Measurements from ENCODE around the gene KCNJ15. TPM values are rescaled to one million over a fixed set of nuclear protein-coding genes. Genes with fewer than 3 reads are reported as not detected.
A peak's percentile ranks its signal among the peaks of the same experiment; 100 is the strongest.

KCNJ15 gene
- polyA plus RNA-seq, 3 donors = 4.5 to 26.5 (median 8.0) TPM

GRCh38 chr21:38298832-38299231 lies 42.0 kb downstream of the KCNJ15 start:
- Histone ChIP-seq H2AFZ (ENCODE audit: insufficient read depth, low read depth, low read length, poor library complexity, severe bottlenecking) (no peak overlapping the region), H4K20me1 (ENCODE audit: insufficient read depth, low read length) (no peaks in the 10 kb centered on the region), H3K9me3 (replicated peaks in 1 of 2; ENCODE audit: control insufficient read depth in 1 of 2, insufficient read depth in 1 of 2, low read length in 2 of 2) (no peaks in the 10 kb centered on the region), H3K27me3 (ENCODE audit: control insufficient read depth in 2 of 2, insufficient read depth in 2 of 2, low read length in 2 of 2) (no peaks in the 10 kb centered on the region), H3K79me2 (ENCODE audit: insufficient read depth, low read length) (no peaks in the 10 kb centered on the region), H3K4me1 (ENCODE audit: control insufficient read depth in 1 of 2, insufficient read depth in 2 of 2, low read length in 2 of 2) (peaks cover 49 to 72% of the 10 kb centered on the region in 2 donors), H3K4me2 (replicated peaks; ENCODE audit: extremely low read depth, low read length, poor library complexity, severe bottlenecking) (no peak overlapping the region), H3K4me3 (replicated peaks in 1 of 3; ENCODE audit: low read depth in 2 of 3, low read length in 3 of 3) (no peak overlapping the region), H3K36me3 (replicated peaks in 1 of 2; ENCODE audit: control insufficient read depth in 1 of 2, insufficient read depth in 2 of 2, low read length in 2 of 2) (peaks cover 0 to 7% of the 10 kb centered on the region in 2 donors), H3K27ac (ENCODE audit: low read depth in 1 of 2, low read length in 2 of 2) (no peak overlapping the region), H3K9ac (ENCODE audit: insufficient read depth, low read length, poor library complexity, severe bottlenecking) (no peak overlapping the region)
- Mint-ChIP-seq H3K4me3 (no peak overlapping the region), H3K36me3 (peaks cover 16 to 18% of the 10 kb centered on the region in 2 donors), H3K27ac (no peak overlapping the region), H3K9me3 (peaks cover 0 to 7% (median 1%) of the 10 kb centered on the region in 7 donors), H3K4me1 (peaks cover 68% of the 10 kb centered on the region), H3K27me3 (ENCODE audit: low read depth in 3 of 3) (peaks cover 0 to 2% (median 0%) of the 10 kb centered on the region in 3 donors)
- TF ChIP-seq CTCF (IDR thresholded peaks at IDR 0.05) = no peak
- intact Hi-C loops (cut with micrococcal nuclease) = loop anchor here (5.0 kb wide), 2 partner anchors 48 to 53 kb away; no protein-coding TSS in a partner anchor
- 100% methylated on average over 3 of the region's 3 CpGs for WGBS (ENCODE audit: insufficient coverage)
- no peak for DNase-seq

GRCh38 chr21:38299671-38300070 lies 42.9 kb downstream of the KCNJ15 start:
- Mint-ChIP-seq H3K4me3 (peak overlapping the region in 1 of 2 donors; percentile 16), H3K4me1 (peaks cover 62% of the 10 kb centered on the region), H3K9me3 (peaks cover 0 to 7% (median 1%) of the 10 kb centered on the region in 7 donors), H3K36me3 (peaks cover 15 to 17% of the 10 kb centered on the region in 2 donors), H3K27ac (peak overlapping the region; percentile 7 to 76 (median 43)), H3K27me3 (ENCODE audit: low read depth in 3 of 3) (peaks cover 0 to 2% (median 0%) of the 10 kb centered on the region in 3 donors)
- Histone ChIP-seq H3K4me1 (ENCODE audit: control insufficient read depth in 1 of 2, insufficient read depth in 2 of 2, low read length in 2 of 2) (peaks cover 42 to 64% of the 10 kb centered on the region in 2 donors), H2AFZ (ENCODE audit: insufficient read depth, low read depth, low read length, poor library complexity, severe bottlenecking) (no peak overlapping the region), H3K79me2 (ENCODE audit: insufficient read depth, low read length) (no peaks in the 10 kb centered on the region), H3K9ac (ENCODE audit: insufficient read depth, low read length, poor library complexity, severe bottlenecking) (no peak overlapping the region), H3K4me3 (replicated peaks in 1 of 3; ENCODE audit: low read depth in 2 of 3, low read length in 3 of 3) (no peak overlapping the region), H3K36me3 (replicated peaks in 1 of 2; ENCODE audit: control insufficient read depth in 1 of 2, insufficient read depth in 2 of 2, low read length in 2 of 2) (peaks cover 0 to 7% of the 10 kb centered on the region in 2 donors), H3K27me3 (ENCODE audit: control insufficient read depth in 2 of 2, insufficient read depth in 2 of 2, low read length in 2 of 2) (no peaks in the 10 kb centered on the region), H3K9me3 (replicated peaks in 1 of 2; ENCODE audit: control insufficient read depth in 1 of 2, insufficient read depth in 1 of 2, low read length in 2 of 2) (no peaks in the 10 kb centered on the region), H4K20me1 (ENCODE audit: insufficient read depth, low read length) (no peaks in the 10 kb centered on the region), H3K4me2 (replicated peaks; ENCODE audit: extremely low read depth, low read length, poor library complexity, severe bottlenecking) (peak overlapping the region; percentile 4), H3K27ac (ENCODE audit: low read depth in 1 of 2, low read length in 2 of 2) (peak overlapping the region in 1 of 2 donors; percentile 43)
- TF ChIP-seq CTCF (IDR thresholded peaks at IDR 0.05) = no peak
- intact Hi-C loops (cut with micrococcal nuclease) = loop anchor here (5.0 kb wide), 2 partner anchors 48 to 53 kb away; no protein-coding TSS in a partner anchor
- WGBS (ENCODE audit: insufficient coverage) = 96% methylated on average over 3 of the region's 8 CpGs
- DNase-seq = peak; percentile 53 to 76 (median 58)
